Activated naive CD4-positive, alpha-beta T cell treated with anti-CD3 and anti-CD28 coated beads for 36 hours (primary cell): ENCODE results near the gene KLHL6. TPM values are rescaled to one million over a fixed set of nuclear protein-coding genes. Genes with fewer than 3 reads are reported as not detected.

Experiments
- CTCF ChIA-PET: fragments of 350-600 bp; sonication (Branson Sonifier 250); formaldehyde crosslinking; loops from one replicate; lab custom pipeline; 2021; ENCODE audit warnings: antibody characterized with exemption; lab: Charles Lee
- DNase-seq: peaks from one replicate; pipeline ENCODE4 v3.0.0-alpha.2; 2020
- H3K27ac Mint-ChIP-seq: one replicate; pipeline ENCODE4 v1.8.0; 2021; ENCODE audit warnings: mild to moderate bottlenecking, mixed read lengths
- H3K27me3 Mint-ChIP-seq: one replicate; pipeline ENCODE4 v1.8.0; 2021; ENCODE audit warnings: low read depth, mixed read lengths
- H3K36me3 Mint-ChIP-seq: one replicate; pipeline ENCODE4 v1.8.0; 2021; ENCODE audit warnings: low read depth, mixed read lengths
- H3K4me1 Mint-ChIP-seq: one replicate; pipeline ENCODE4 v1.8.0; 2021; ENCODE audit warnings: low read depth, mixed read lengths
- H3K4me3 Mint-ChIP-seq: one replicate; pipeline ENCODE4 v1.8.0; 2021; ENCODE audit warnings: mild to moderate bottlenecking, moderate library complexity, mixed read lengths
- H3K9me3 Mint-ChIP-seq: one replicate; pipeline ENCODE4 v1.8.0; 2021; ENCODE audit warnings: mixed read lengths
- intact Hi-C: fragments of 100-400 bp; cut with micrococcal nuclease; formaldehyde crosslinking; loops from one replicate; pipeline ENCODE4 v1.15.1; 2023
- total RNA-seq, 2 experiments: library from RNA; stranded (reverse); gene quantifications; one replicate each; pipeline ENCODE4 v1.2.3, GENCODE V29; 2021

KLHL6 gene
- total RNA-seq, 2 experiments from 2014 or later: 82.3 to 82.4 TPM

DNA sequence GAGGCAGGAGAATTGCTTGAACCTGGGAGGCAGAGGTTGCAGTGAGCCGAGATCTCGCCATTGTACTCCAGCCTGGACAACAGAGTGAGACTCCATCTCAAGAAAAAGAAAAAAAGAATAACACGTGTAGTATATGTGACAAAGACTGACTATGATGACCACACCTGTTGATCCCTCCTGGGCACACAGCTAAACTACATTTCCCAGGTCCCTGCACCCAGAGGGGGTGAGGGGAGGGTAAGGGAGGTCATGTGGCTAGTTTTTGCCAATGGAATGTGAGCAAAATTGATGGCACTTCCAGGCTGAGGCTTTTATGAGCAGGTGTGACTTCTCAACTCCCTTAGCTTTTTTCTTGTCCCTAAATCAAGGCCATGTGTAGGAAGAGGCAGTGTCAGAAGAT is 58.2 kb downstream of the KLHL6 start:
- no peak for DNase-seq
- Mint-ChIP-seq H3K4me1 (peaks cover 3% of the 10 kb centered on the region), H3K4me3 (no peak overlapping the region), H3K27ac (peak overlapping the region; percentile 60), H3K36me3 (peaks cover 51% of the 10 kb centered on the region), H3K9me3 (no peaks in the 10 kb centered on the region), H3K27me3 (no peaks in the 10 kb centered on the region)
- intact Hi-C loops: no loop called here
- CTCF ChIA-PET: interaction anchor here (0.6 to 0.9 kb wide), 3 partner anchors 63 to 106 kb away, joined by 3 to 4 read pairs (median 3); no protein-coding TSS in a partner anchor

DNA sequence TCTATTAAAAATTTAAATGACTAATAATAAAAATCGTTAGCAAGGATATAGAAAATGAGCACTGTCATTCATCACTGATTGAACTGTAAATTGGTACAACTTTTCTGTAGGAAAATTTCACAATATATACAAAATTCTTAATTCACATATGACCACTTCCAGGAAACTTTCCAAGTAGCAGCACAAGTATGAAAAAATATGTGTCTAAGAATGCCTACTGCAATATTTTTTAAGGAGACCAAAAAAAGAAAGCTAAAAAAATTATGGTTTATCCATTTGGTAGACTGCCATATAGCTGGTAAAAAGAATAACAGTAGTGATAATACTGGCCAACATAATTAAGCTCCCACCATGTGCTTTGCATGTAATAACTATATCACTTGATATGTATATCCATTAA is 59.2 kb downstream of the KLHL6 start:
- no peaks in the 10 kb centered on the region for H3K9me3 Mint-ChIP-seq
- no peak overlapping the region for H3K4me3 Mint-ChIP-seq
- DNase-seq: no peak
- CTCF ChIA-PET: no interaction called here
- no peaks in the 10 kb centered on the region for H3K27me3 Mint-ChIP-seq
- H3K27ac Mint-ChIP-seq: no peak overlapping the region
- peaks cover 56% of the 10 kb centered on the region for H3K36me3 Mint-ChIP-seq
- H3K4me1 Mint-ChIP-seq: peaks cover 7% of the 10 kb centered on the region
- intact Hi-C loops: no loop called here

DNA sequence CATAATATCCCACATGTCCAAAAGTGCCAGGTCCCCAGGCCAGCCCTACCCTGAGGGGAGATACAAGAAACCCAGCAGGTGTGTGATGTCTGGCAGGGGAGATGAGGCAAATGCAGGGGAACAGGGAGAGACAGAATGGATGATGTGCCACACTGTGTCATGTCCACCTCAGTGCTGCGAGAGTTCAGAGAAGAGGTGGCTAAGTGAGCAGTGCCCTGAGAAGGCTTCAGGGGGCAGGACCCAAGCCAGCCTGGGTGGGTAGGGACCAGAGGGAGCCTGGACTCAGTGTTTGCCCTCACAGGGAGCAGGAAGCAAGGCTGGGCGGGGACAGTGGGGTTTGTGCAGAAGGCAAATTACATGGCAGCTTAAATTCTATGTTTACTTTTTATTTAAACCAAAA is 61.2 kb downstream of the KLHL6 start:
- intact Hi-C loops: no loop called here
- Mint-ChIP-seq H3K4me1 (peaks cover 15% of the 10 kb centered on the region), H3K27ac (peak overlapping the region; percentile 5), H3K9me3 (no peaks in the 10 kb centered on the region), H3K4me3 (no peak overlapping the region), H3K36me3 (peaks cover 54% of the 10 kb centered on the region), H3K27me3 (no peaks in the 10 kb centered on the region)
- CTCF ChIA-PET: interaction anchor here (1.7 kb wide), 1 partner anchor 9 kb away, joined by 4 read pairs; no protein-coding TSS in a partner anchor
- no peak for DNase-seq

DNA sequence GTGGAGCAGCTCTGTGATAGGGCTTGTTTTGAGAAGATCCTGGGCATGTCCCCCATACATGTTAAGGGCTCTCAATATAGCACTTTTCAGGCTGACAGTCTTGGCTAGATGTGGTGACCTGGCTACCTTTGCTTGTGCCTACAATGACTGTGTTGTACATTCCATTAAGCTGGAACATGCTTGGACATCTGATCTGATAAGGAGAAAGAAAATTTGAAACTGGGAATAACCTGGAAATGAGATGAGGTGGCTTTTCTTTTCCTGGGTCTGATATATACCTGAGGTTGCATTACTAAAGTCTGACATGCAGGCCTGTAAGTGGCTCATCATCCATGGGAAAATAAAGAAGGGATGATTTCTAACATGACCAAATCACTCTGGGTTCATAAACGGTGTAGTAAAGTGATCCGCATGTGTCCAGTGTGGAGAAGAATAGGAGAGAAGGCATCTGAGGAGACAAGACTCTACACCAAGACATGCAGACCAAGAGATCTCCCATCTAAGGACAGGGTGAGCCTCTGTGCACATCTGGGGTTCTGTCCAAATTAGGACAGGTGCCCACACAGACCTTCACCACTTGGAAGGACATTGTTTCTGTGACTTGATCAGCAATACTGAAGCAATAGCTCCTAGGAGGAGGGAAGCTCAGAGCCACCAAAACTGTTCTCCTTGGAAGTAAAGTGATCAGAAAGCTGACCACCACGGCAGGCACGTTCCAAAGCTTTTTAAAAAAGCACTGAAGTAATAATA is 62.0 kb downstream of the KLHL6 start:
- peaks cover 15% of the 10 kb centered on the region for H3K4me1 Mint-ChIP-seq
- peaks cover 54% of the 10 kb centered on the region for H3K36me3 Mint-ChIP-seq
- CTCF ChIA-PET: interaction anchor here (1.7 kb wide), 1 partner anchor 8 kb away, joined by 4 read pairs; no protein-coding TSS in a partner anchor
- no peaks in the 10 kb centered on the region for H3K9me3 Mint-ChIP-seq
- peak overlapping the region; percentile 43 for H3K27ac Mint-ChIP-seq
- no peak for DNase-seq
- intact Hi-C loops: no loop called here
- no peak overlapping the region for H3K4me3 Mint-ChIP-seq
- no peaks in the 10 kb centered on the region for H3K27me3 Mint-ChIP-seq

DNA sequence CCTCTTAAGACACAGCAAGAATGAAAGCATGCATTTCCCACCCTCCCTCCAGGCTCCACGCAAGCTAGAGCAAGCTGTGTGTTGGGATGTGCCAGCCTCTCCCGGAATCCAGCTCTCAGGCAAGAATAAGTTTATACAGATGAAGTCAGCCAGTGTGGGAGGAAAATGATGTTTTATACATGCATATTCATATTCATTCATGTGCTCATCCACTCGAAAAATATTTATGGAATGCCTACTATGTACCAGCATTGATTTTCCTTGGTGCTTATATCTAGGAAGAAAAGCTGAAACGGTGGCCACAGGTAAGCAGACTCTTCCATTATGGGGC is 62.7 kb downstream of the KLHL6 start:
- H3K4me3 Mint-ChIP-seq: no peak overlapping the region
- CTCF ChIA-PET: interaction anchor here (0.8 kb wide), 1 partner anchor 159 kb away, joined by 4 read pairs; no protein-coding TSS in a partner anchor
- peaks cover 50% of the 10 kb centered on the region for H3K36me3 Mint-ChIP-seq
- intact Hi-C loops: no loop called here
- no peaks in the 10 kb centered on the region for H3K9me3 Mint-ChIP-seq
- DNase-seq: no peak
- H3K27me3 Mint-ChIP-seq: no peaks in the 10 kb centered on the region
- peak overlapping the region; percentile 8 for H3K27ac Mint-ChIP-seq
- peaks cover 15% of the 10 kb centered on the region for H3K4me1 Mint-ChIP-seq

DNA sequence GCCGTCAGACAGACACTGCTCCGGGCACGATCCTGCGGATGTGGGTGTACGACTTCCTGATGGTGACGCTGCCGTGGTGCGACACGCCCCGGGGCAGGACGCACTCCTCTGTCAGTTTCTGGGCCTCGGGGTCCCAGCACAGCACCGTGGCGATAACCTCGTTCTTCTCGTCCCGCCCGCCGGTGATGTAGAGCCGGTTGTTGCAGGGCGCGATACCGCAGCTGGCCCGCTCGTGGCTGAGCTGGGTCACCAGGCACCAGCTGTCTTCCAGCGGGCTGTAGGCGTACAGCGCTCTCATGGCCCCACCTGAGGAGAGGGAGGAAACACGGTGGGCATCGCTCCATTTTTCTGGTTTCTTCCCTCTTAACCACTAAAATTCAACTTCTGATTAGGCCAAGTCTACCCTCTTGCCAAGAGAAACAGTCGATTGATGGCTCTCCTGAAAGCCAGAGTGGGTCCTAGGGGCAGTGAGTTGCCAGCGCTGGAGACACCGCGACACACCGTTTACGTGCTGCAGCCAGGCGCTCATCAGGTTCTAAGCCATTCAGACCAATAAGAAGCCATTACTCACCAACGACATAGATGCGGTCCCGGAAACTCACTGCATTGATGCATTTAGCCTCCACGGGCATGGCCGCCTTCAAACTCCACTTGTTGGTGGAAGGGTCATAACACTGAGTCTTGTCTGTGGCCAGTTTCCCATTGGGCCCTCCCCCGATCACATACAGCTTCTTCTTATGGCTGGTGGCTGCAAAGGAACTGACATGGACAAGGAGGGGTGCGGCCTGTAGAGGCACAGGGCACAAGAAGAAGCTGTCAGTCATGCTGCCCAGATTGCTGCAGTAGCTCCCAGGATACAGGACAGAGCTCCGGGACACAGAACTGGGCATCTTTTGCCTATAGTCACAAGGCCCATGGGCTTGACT is 63.3 kb downstream of the KLHL6 start:
- H3K27me3 Mint-ChIP-seq: no peaks in the 10 kb centered on the region
- H3K27ac Mint-ChIP-seq: no peak overlapping the region
- peaks cover 44% of the 10 kb centered on the region for H3K36me3 Mint-ChIP-seq
- intact Hi-C loops: loop anchor here (1.0 to 2.0 kb wide), 2 partner anchors 25 to 62 kb away; no protein-coding TSS in a partner anchor
- no peaks in the 10 kb centered on the region for H3K9me3 Mint-ChIP-seq
- CTCF ChIA-PET: interaction anchor here (0.8 to 1.0 kb wide), 2 partner anchors 14 to 160 kb away, joined by 4 read pairs; no protein-coding TSS in a partner anchor
- H3K4me3 Mint-ChIP-seq: no peak overlapping the region
- no peak for DNase-seq
- peaks cover 15% of the 10 kb centered on the region for H3K4me1 Mint-ChIP-seq

DNA sequence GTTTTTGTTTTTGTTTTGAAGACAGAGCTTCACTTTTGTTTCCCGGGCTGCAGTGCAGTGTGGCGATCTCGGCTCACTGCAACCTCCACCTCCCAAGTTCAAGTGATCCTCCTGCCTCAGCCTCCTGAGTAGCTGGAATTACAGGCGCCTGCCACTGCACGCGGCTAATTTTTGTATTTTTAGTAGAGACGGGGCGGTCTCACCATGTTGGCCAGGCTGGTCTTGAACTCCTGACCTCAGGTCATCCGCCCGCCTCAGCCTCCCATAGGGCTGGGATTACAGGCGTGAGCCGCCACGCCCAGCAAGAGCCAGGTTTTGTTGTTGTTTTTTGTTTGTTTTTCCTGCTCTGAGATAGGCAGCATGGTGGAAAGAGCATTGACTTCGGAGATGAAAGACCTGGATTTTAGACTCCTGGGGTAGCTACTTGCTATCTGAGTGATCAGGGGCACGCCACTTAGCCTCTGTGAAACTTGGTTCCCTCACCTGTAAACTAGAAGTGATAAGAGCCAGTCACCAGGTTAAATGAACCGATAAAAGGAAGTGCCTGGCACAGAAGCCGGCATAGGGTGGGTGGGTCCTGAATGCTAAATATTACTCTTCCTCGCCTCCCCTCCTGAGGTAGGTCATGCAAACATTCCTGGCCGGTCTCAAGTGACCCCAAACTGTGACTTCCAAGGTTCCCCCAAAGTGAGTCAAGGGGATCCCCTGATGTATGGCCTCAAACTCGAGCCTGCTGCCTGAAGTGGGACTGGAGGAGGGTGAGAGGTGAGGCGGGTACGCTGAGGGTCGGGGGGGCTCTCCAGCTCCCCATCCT is 64.2 kb downstream of the KLHL6 start:
- DNase-seq: no peak
- H3K4me3 Mint-ChIP-seq: no peak overlapping the region
- CTCF ChIA-PET: interaction anchor here (0.8 to 1.4 kb wide), 3 partner anchors 12 to 59 kb away, joined by 4 read pairs; no protein-coding TSS in a partner anchor
- H3K4me1 Mint-ChIP-seq: peaks cover 15% of the 10 kb centered on the region
- peaks cover 40% of the 10 kb centered on the region for H3K36me3 Mint-ChIP-seq
- no peaks in the 10 kb centered on the region for H3K27me3 Mint-ChIP-seq
- intact Hi-C loops: loop anchor here (1.0 to 2.0 kb wide), 2 partner anchors 25 to 63 kb away; no protein-coding TSS in a partner anchor
- H3K9me3 Mint-ChIP-seq: no peaks in the 10 kb centered on the region
- peak overlapping the region; percentile 69 for H3K27ac Mint-ChIP-seq

DNA sequence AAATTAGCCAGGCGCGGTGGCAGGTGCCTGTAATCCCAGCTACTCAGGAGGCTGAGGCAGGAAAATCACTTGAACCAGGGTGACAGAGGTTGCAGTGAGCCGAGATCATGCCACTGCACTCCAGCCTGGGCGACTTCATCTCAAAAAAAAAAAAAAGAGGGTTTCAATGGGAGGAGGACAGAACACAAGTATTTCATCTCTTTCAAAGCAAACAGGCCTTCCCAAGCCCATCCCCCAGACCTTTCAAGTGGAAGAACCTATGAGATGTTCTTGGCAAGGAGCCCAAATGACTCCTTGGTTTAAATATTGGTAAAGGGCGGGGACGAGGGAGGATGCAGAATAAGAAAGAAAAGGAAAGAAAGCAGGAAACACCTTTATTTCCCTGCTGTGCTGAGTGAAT is 64.9 kb downstream of the KLHL6 start:
- H3K9me3 Mint-ChIP-seq: no peaks in the 10 kb centered on the region
- peak; percentile 62 for DNase-seq
- no peaks in the 10 kb centered on the region for H3K27me3 Mint-ChIP-seq
- H3K4me1 Mint-ChIP-seq: peaks cover 14% of the 10 kb centered on the region
- H3K27ac Mint-ChIP-seq: peak overlapping the region; percentile 69
- H3K4me3 Mint-ChIP-seq: no peak overlapping the region
- CTCF ChIA-PET: interaction anchor here (0.8 to 1.4 kb wide), 3 partner anchors 11 to 60 kb away, joined by 4 read pairs; no protein-coding TSS in a partner anchor
- H3K36me3 Mint-ChIP-seq: peaks cover 38% of the 10 kb centered on the region
- intact Hi-C loops: loop anchor here (1.0 to 2.0 kb wide), 2 partner anchors 26 to 64 kb away; no protein-coding TSS in a partner anchor

DNA sequence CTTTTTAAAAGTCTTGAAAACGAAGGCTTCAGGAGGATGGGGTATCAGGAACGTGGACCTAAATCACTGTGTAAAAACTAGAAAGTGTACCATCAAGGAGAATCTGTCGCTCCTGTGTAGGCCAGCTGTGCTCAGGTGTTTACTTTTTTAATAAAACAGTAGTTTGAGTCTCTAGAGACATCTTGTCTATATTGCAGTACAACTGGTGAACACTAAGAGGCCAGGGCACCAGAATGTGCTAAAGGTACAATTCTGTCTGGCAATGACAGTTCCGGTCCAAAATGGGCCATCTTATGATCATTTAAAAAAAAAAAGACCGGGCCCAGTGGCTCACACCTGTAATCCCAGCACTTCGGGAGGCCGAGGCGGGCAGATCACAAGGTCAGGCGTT is 65.3 kb downstream of the KLHL6 start:
- H3K9me3 Mint-ChIP-seq: no peaks in the 10 kb centered on the region
- H3K4me3 Mint-ChIP-seq: no peak overlapping the region
- H3K4me1 Mint-ChIP-seq: peaks cover 14% of the 10 kb centered on the region
- H3K27me3 Mint-ChIP-seq: no peaks in the 10 kb centered on the region
- H3K27ac Mint-ChIP-seq: peak overlapping the region; percentile 69
- no peak for DNase-seq
- intact Hi-C loops: loop anchor here (2.0 kb wide), 1 partner anchor 27 kb away; no protein-coding TSS in a partner anchor
- H3K36me3 Mint-ChIP-seq: peaks cover 38% of the 10 kb centered on the region
- CTCF ChIA-PET: interaction anchor here (1.1 to 1.4 kb wide), 2 partner anchors 10 to 61 kb away, joined by 4 to 7 read pairs; no protein-coding TSS in a partner anchor

DNA sequence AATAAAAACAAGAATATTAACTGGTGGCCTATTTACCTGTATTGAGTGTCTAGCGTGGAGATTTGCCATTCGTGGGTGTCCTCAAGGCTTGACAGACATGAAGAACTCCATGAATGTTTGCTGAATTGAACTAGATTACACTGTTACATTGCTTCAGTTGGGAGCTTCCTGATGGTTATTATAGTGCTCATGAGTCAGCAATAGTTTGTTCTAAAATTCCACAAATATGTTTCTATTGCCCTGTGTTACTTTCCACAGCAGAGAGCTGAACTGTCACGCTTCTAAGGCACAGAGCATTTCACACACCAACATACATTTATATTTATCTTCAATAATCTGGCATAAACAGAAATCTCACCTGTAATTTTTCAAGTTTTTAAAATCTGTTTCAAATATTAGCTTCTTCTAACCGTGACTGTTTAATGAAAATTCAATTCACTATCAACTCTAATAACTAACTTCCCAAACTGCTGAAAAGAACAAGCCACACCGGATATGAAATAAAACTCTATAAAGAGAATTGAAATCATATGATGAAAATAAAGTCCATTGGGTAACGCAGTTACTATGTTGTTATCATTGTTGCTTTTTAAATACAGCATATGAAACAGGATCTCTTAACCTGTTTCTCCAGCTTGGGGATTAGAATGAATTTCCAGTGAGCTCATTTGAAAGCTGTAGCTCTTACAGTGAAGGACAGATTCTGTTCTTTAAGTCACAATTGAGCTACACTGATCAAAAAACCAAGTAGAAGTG is 65.9 kb downstream of the KLHL6 start:
- Mint-ChIP-seq H3K36me3 (peaks cover 38% of the 10 kb centered on the region), H3K27me3 (no peaks in the 10 kb centered on the region), H3K4me3 (no peak overlapping the region), H3K27ac (no peak overlapping the region), H3K4me1 (peaks cover 14% of the 10 kb centered on the region), H3K9me3 (no peaks in the 10 kb centered on the region)
- CTCF ChIA-PET: interaction anchor here (1.1 to 1.4 kb wide), 3 partner anchors 10 to 62 kb away, joined by 4 to 7 read pairs (median 7); no protein-coding TSS in a partner anchor
- DNase-seq: no peak
- intact Hi-C loops: loop anchor here (2.0 kb wide), 1 partner anchor 27 kb away; no protein-coding TSS in a partner anchor

DNA sequence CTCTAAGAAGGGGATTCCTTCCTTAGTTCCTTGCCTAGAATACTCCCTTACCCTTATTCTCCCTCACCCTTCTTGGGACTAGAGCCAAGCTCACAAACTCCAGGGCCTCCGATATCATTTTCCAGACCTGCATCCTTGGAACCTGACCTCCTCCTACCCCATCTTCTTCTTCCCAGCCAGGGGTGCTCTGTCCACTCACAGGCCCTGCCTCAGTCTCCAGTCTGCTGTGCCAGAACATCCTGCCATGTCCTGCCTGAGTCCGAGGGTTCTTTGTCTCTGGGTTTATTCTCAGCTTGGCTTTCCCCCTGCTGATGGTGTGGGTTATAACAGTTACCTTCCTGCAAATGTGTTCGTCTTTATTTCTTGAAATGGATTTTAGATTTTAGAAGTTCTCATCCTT is 67.2 kb downstream of the KLHL6 start:
- H3K36me3 Mint-ChIP-seq: peaks cover 32% of the 10 kb centered on the region
- CTCF ChIA-PET: interaction anchor here (0.6 to 1.3 kb wide), 4 partner anchors 9 to 279 kb away, joined by 3 to 8 read pairs (median 7); no protein-coding TSS in a partner anchor
- no peaks in the 10 kb centered on the region for H3K9me3 Mint-ChIP-seq
- no peak overlapping the region for H3K4me3 Mint-ChIP-seq
- intact Hi-C loops: no loop called here
- H3K4me1 Mint-ChIP-seq: peaks cover 14% of the 10 kb centered on the region
- DNase-seq: no peak
- H3K27me3 Mint-ChIP-seq: no peaks in the 10 kb centered on the region
- H3K27ac Mint-ChIP-seq: no peak overlapping the region
